A673 (cell line): Measurements from ENCODE around the gene BANP.

Experiments
- EZH2 ChIP-seq: fragments of 200-600 bp; sonication (generic); IDR thresholded peaks from 2 replicates; pipeline ENCODE4 v1.6.1; 2017; ENCODE audit warnings: borderline replicate concordance, low read depth, mild to moderate bottlenecking, mixed read lengths, antibody characterized with exemption, low read length; ENCODE audit not compliant: poor library complexity, severe bottlenecking
- TF ChIP-seq, protein P1 (sequence below): fragments of 300-800, 200-600 bp; sonication (generic); conservative IDR thresholded peaks from 2 replicates; pipeline ENCODE4 v1.5.1; 2017; ENCODE audit warnings: low read depth, mild to moderate bottlenecking, antibody characterized with exemption, low read length, moderate library complexity, mixed read lengths

GRCh38 chr16:88117476-88117868 is 166.2 kb downstream of the BANP start:
- TF ChIP-seq, protein P1, sequence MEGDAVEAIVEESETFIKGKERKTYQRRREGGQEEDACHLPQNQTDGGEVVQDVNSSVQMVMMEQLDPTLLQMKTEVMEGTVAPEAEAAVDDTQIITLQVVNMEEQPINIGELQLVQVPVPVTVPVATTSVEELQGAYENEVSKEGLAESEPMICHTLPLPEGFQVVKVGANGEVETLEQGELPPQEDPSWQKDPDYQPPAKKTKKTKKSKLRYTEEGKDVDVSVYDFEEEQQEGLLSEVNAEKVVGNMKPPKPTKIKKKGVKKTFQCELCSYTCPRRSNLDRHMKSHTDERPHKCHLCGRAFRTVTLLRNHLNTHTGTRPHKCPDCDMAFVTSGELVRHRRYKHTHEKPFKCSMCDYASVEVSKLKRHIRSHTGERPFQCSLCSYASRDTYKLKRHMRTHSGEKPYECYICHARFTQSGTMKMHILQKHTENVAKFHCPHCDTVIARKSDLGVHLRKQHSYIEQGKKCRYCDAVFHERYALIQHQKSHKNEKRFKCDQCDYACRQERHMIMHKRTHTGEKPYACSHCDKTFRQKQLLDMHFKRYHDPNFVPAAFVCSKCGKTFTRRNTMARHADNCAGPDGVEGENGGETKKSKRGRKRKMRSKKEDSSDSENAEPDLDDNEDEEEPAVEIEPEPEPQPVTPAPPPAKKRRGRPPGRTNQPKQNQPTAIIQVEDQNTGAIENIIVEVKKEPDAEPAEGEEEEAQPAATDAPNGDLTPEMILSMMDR = no peak
- no peak for TF ChIP-seq EZH2
